ENCODE results near the gene ETV5.
"Not testable (repeated sequence)": the region's sequence is repeated elsewhere in the genome, so short reads cannot be mapped to it uniquely, and the experiment has no call there.

ETV5 gene

DNA sequence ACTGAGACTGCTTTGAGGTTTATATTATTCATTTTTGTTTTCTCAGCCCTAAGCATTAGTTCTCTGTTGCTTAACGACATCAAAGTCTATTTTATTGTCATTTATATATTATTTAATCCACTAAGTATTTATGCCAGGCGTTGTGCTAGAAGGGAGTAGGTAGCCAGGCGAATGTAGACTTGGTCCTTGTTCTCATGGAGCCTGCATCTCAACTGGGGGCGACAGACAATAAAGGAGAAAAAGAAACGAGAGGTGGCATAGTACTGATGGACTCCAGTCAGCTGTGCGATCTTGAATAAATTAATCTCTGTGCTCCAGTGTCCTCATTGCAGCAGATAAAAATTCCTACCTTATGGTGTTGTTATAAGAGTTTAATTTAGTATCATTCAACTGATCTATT lies 49.7 kb downstream of the ETV5 start:
- no peak for DNase-seq

DNA sequence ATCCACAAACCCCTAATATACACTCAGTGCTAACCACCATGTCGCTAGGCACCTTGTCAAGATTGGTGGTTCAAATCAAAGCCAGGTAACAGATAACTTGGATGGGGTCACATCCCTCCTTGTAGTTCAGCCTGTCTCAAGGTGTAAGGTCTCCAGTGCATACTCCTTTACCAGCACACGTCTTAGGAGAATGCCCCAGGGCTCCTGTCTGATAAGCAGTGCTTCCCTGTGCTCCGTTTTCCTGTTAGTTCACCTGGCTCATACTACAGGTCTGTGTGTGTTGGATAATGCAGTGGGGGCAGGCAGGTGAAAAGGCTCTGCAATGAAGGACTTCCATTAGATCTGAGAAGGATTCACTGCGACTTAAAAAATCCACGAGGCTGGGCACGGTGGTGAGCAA lies 50.7 kb downstream of the ETV5 start:
- no peak for DNase-seq

DNA sequence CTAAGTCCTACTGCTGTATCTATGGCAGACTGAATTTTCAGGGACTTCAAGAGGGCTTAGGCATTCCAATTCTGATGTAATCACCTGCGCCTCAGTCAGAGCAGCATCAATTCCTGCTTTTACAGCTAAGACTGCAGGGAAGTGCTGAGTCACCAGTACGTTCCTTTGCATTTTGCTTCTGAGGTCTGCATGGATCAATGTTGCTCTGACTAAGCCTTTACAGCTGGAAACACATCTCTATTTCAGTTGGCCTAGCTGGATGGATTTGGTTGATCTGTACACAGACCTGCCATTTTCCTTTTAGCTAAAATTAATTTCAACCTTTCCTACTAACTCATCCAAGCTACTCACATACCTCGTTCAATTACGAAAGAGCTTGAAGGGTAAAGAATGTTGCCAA lies 51.3 kb downstream of the ETV5 start:
- no peak for DNase-seq

GRCh38 chr3:186054792-186055352 lies 54.0 kb downstream of the ETV5 start:
- no peak for DNase-seq

- peak; percentile 36 for DNase-seq
Measured at GRCh38 chr3:186053954-186054791, 54.7 kb downstream of the ETV5 start.

DNA sequence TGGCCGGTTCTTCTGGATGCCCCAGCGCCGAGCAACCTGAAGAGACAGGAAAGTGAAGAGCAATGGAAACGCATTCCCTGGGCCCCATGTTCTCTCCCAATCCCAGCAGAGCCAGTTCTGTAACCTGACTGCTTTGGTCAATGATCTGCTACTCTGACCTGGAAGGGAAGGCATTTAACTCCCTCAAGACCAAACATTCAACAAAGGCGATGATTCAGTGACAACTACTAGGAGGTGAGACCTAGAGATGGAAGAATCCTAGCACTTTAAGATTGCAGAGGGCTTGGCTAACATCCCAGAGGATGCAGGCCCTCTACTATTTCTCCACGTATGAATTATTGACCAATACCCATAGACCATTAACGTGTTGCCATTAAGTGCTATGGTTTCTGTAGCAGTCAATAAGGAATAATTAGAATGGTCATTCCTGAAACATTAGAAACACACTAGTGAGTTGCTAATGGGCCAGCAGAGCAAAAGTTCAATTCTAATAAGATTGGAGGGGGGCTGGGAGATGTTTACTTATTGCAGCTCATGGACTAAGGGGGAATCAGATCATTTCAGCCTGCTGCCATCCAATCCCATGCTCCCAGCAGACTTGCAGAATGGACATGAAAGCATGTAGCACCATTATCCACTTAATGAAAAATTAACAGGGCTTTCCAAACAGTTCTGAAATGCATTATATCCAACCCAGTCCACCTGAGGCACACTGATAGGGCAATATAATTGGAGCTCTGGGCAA lies 56.6 kb downstream of the ETV5 start:
- DNase-seq: peak; percentile 60

DNA sequence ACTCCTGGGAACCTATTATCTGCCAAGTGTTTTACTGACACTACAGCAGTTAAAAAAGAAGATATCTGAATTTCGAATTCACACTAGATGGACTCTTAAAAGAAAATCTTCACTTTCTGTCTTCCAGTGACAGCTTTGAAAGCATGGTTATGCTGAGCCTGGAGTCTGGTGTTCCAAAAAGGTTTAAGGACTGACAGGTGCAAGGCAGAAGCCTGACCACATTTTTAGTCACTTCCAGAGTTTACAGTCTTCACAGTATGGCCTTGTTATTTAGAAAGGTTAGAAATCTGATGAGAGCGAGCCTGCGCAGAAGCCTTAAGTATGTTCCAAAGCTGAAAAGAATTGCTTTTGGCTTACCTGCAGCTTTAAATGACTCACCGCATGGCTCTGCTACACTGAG lies 59.9 kb downstream of the ETV5 start:
- DNase-seq: no peak

- DNase-seq: no peak
Measured at GRCh38 chr3:186048119-186048518, 60.8 kb downstream of the ETV5 start.

DNA sequence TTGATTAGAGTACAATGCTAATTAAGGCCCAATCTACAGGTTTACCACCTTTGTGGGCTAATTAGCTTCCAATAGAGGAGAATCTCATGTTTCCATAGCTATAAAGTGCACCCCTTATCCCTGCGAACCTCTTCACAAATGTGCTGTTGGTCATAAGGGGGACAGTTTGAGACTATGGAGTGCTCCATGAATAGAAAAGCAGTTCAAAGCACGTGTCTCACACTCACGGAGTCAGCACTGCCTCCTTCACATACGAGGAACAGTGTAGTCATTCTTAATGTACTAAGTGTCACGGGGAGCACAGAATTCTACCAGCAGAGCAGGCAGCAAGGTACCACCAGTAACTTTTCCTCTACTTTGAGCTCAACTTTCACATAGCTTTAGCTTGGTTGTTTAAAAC lies 62.1 kb downstream of the ETV5 start:
- DNase-seq: no peak

GRCh38 chr3:186044968-186045367 lies 63.9 kb downstream of the ETV5 start:
- peak; percentile 79 for DNase-seq

DNA sequence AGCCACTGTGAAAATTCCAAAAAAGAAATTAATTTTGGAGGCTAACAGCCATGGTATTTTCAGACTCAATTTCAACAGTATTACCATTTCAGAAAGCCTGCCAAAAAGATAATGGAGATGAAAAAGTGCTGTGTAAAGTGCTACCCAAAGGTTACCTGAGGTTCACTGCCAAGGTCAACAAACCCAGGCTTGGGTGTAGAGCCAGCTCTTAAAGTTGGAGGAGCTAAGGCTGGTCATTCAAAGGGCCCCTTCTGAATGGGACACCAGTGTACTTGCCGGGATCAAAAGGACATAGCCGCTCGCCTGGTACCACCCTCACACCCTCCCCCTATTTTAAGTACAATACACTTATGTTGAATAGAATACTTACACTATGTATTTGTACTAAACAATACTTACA lies 64.5 kb downstream of the ETV5 start:
- no peak for DNase-seq

- DNase-seq: no peak
Measured at GRCh38 chr3:186042521-186043202, 66.2 kb downstream of the ETV5 start.

DNA sequence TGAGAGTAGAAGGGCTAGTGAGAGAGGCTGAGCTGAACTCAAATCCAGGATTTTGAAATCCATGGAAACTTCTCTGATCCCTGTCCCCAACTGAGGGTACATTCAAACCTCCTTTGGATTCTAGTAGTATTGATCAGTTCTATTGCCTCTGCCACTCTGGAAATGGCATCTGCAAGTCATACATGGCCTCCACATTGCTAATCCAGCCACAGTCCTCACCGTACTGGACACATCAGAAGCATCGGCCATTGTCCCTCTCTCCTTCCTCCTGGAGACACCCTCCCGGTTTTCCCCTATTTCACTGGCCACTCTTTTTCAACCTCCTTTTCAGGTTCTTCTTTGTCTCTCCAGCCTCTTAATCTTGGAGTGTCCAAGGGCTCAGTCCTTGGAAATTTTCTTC lies 66.9 kb downstream of the ETV5 start:
- no peak for DNase-seq

DNA sequence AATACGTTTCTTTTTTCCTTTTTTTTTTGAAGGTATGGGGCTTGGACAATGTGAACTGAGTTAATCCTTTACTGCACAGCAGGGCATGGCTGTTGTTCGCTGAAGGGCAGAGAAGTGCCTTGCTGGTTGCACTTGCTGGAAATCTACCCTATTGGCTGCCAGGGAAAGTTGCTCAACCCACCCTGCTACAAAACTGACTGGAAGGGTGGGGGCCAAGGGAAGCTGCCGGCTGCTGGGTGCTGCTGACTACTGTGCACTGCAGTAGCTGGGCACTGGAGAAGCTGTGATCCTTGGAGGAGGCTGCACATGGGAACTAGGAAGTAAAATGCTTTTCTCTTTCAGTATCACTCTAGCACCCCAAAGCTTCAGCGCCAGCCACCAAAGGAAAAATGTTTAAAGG lies 70.5 kb downstream of the ETV5 start:
- DNase-seq: no peak

DNA sequence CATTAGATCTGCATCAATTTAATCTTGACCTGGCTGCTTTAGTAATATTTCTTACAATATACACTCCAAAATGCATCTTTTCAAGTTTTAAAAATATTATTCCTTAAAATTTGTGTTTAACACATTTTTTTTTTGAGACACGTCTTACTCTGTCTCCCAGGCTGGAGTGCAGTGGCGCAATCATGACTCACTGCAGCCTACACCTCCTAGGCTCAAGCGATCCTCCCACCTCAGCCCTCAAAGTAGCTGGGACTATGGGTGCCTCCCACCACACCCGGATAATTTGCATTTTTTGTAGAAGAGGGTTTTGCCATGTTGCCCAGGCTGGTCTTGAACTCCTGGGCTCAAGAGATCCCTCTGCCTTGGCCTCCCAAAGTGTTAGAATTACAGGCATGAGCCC lies 73.6 kb downstream of the ETV5 start:
- DNase-seq: no peak

GRCh38 chr3:186032321-186032720 lies 76.6 kb downstream of the ETV5 start:
- DNase-seq: no peak

DNA sequence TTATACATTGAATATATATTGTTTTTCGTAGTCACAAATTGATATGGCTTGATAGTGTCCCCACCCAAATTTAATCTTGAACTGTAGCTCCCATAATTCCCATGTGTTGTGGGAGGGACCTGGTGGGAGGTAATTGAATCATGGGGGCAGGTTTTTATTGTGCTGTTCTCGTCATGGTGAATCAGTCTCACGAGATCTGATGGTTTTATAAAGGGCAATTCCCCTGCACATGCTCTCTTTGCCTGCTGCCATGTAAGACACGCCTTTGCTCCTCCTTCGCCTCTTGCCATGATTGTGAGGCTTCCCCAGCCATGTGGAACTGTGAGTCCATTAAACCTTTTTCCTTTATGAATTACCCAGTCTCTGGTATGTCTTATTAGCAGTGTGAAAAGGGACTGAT lies 82.9 kb downstream of the ETV5 start:
- not testable (repeated sequence) for DNase-seq

- DNase-seq: no peak
Measured at GRCh38 chr3:186025161-186025560, 83.7 kb downstream of the ETV5 start.

- DNase-seq: no peak
Measured at GRCh38 chr3:186024210-186024609, 84.7 kb downstream of the ETV5 start.

DNA sequence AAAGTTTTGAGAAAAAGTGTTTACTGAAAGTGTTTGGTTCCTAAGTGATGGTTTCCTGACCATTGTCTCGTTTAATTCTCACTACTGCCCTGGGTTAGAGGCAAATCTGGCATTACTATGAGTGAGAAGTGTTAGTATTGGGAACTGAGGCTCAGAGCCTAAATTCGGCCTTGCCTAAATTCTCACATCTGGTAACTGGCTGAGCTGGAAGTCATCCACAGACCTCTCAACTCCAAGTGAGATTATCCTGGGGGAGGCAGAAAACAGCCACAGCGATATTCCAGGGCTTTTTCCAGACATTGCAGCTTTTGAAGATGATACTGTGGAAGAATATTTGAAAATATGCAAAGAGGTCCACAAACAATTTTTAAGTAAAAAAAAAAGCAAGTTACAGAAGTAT lies 86.0 kb downstream of the ETV5 start:
- no peak for DNase-seq

DNA sequence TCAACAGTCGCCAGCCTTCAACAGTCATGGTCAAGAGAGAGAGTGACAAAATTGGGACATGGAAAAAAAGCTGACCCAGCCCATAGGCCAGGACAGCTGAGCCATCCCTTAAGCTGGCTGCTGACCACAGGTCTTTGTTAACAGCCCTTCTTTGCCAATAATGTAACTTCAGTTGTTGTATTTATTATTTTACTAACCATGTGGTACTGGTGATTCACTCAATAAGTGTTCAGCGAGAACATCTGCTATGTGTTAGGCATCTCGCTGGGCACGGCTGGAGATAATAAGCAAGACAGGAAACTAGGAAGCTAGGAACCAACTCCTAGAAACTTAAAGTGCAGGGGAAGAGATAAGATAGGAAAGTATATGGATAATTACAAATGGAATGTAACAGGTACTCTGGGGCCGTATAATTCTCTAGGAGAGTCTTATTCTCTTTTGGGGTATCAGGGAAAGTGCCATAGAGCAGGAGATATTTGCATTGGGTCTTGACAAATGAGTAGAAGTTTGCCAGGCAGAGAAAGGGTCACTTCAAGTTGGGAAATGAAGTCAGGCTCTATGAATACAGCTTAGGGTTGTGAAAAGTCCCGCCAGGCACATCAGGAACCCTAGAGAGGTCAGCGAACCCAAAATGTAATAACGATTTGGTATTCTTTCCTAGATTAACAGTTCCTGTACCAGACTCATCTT lies 87.1 kb downstream of the ETV5 start:
- no peak for DNase-seq

DNA sequence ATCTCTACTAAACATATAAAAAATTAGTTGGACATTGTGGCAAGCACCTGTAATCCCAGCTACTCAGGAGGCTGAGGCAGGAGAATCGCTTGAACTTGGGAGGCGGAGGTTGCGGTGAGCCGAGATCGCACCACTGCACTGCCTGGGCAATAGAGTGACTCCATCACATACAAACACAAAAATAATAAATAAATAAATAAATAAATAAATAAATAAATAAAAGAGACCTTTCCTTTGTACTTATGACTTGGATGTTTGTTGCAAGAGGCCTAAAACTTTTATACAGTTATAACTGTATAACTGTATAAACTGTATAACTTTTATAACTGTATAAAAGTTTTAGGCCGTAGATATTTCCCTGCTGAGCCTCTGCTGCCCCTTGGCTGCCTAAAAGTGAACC lies 87.6 kb downstream of the ETV5 start:
- DNase-seq: not testable (repeated sequence)

DNA sequence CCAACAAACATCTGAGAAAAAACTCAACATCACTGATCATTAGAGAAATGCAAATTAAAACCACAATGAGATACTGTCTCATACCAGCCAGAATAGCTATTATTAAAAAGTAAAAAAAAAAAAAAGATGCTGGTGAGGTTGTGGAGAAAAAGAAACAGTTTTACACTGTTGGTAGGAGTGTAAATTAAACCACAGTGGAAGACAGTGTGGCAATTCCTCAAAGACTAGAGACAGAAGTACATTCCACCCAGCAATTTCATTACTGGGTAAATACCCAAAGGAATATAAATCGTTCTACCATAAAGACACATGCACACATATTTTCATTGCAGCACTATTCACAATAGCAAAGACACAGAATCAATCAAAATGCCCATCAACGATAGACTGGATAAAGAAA lies 89.6 kb downstream of the ETV5 start:
- DNase-seq: not testable (repeated sequence)
